Activated CD8-positive, alpha-beta T cell treated with anti-CD3 and anti-CD28 coated beads for 36 hours (primary cell): Measurements from ENCODE around the gene RASGRF1. TPM values are rescaled to one million over a fixed set of nuclear protein-coding genes. Genes with fewer than 3 reads are reported as not detected.

Experiments
- ATAC-seq: fragments of 200-7000 bp; cut with Tn5 transposase; one replicate; pipeline ENCODE4 v1.10.0; 2021; ENCODE audit warnings: mild to moderate bottlenecking, moderate library complexity
- CTCF ChIA-PET: fragments of 350-600 bp; sonication (Branson Sonifier 250); formaldehyde crosslinking; loops from one replicate; lab custom pipeline; 2021; ENCODE audit warnings: antibody characterized with exemption; lab: Charles Lee
- POLR2A ChIA-PET: fragments of 350-600 bp; sonication (Branson Sonifier 250); formaldehyde crosslinking; loops from one replicate; lab custom pipeline; 2021; ENCODE audit warnings: antibody characterized with exemption; lab: Charles Lee
- DNase-seq: peaks from one replicate; pipeline ENCODE4 v3.0.0-alpha.2; 2020
- H3K27ac Mint-ChIP-seq: one replicate; pipeline ENCODE4 v1.8.0; 2021; ENCODE audit warnings: mild to moderate bottlenecking, mixed read lengths
- H3K27me3 Mint-ChIP-seq: one replicate; pipeline ENCODE4 v1.8.0; 2021; ENCODE audit warnings: mixed read lengths
- H3K36me3 Mint-ChIP-seq: one replicate; pipeline ENCODE4 v1.8.0; 2021; ENCODE audit warnings: low read depth, mixed read lengths
- H3K4me1 Mint-ChIP-seq: one replicate; pipeline ENCODE4 v1.8.0; 2021; ENCODE audit warnings: low read depth, mixed read lengths
- H3K4me3 Mint-ChIP-seq: one replicate; pipeline ENCODE4 v1.8.0; 2021; ENCODE audit warnings: mild to moderate bottlenecking, moderate library complexity, mixed read lengths
- H3K9me3 Mint-ChIP-seq: one replicate; pipeline ENCODE4 v1.8.0; 2021; ENCODE audit warnings: mixed read lengths
- intact Hi-C: fragments of 100-400 bp; cut with micrococcal nuclease; formaldehyde crosslinking; loops from one replicate; pipeline ENCODE4 v1.10.0; 2022
- total RNA-seq, 2 experiments: library from RNA; stranded (reverse); gene quantifications; one replicate each; pipeline ENCODE4 v1.2.3, GENCODE V29; 2021
- TF ChIP-seq, protein P1 (sequence below): fragments of 200-600 bp; IDR thresholded peaks from one replicate; pipeline ENCODE4 v1.8.0; 2022; ENCODE audit warnings: antibody characterized with exemption, mild to moderate bottlenecking

Gene RASGRF1
- total RNA-seq, 2 experiments from 2014 or later: not detected

DNA sequence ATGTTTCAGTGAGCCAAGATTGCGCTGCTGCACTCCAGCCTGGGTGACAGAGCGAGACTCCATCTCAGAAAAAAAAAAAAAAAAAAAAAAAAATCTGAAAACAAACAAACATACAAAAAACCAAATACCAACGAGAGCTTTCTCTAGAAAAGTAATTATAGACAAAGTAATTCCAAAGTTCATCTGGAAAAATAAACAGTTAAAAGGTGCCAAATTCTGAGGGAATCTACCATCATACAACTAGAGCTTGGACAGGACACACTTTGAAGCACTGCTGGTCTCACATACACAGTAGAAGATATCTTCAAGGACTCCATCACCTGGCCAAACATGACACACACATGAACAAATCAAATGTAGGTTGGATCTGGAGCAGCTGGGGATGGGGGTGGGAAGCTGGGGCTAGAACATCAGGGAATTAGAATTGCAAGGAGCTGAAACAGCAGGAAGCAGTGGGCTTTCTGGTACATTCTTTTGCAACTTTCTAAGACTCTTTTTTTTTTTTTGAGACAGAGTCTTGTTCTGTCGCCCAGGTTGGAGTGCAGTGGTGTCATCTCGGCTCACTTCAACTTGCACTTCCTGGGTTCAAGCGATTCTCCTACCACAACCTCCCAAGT is 104.6 kb downstream of the RASGRF1 start:
- ChIA-PET POLR2A (no interaction called here), CTCF (interaction anchor here (1.0 kb wide), 1 partner anchor 81 kb away, joined by 3 read pairs; no protein-coding TSS in a partner anchor)
- H3K9me3 Mint-ChIP-seq: no peaks in the 10 kb centered on the region
- intact Hi-C loops: no loop called here
- no peak overlapping the region for H3K27ac Mint-ChIP-seq
- H3K36me3 Mint-ChIP-seq: no peaks in the 10 kb centered on the region
- no peak for ATAC-seq
- TF ChIP-seq, protein P1, sequence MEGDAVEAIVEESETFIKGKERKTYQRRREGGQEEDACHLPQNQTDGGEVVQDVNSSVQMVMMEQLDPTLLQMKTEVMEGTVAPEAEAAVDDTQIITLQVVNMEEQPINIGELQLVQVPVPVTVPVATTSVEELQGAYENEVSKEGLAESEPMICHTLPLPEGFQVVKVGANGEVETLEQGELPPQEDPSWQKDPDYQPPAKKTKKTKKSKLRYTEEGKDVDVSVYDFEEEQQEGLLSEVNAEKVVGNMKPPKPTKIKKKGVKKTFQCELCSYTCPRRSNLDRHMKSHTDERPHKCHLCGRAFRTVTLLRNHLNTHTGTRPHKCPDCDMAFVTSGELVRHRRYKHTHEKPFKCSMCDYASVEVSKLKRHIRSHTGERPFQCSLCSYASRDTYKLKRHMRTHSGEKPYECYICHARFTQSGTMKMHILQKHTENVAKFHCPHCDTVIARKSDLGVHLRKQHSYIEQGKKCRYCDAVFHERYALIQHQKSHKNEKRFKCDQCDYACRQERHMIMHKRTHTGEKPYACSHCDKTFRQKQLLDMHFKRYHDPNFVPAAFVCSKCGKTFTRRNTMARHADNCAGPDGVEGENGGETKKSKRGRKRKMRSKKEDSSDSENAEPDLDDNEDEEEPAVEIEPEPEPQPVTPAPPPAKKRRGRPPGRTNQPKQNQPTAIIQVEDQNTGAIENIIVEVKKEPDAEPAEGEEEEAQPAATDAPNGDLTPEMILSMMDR: no peak
- DNase-seq: no peak
- no peaks in the 10 kb centered on the region for H3K4me1 Mint-ChIP-seq
- H3K27me3 Mint-ChIP-seq: peaks cover 9% of the 10 kb centered on the region
- no peak overlapping the region for H3K4me3 Mint-ChIP-seq

DNA sequence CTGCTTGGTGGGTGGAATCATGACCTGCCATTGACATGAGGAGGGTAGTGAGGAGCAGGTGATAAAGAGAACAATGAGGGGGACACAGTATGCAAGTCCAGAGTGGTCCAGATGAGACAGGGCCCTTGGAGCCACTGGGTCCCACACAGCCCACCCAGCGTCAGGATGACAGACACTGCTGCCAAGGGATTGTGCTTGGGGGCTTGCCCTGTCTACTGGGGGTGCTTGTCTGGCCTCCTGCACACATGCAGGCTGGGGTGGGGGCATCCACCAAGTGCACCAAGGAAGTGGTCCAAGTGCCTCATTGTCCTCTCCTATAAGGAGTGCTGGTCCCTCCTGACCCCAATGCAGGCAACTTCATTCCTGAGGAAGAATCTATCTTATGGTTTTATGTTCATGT is 106.5 kb downstream of the RASGRF1 start:
- Mint-ChIP-seq H3K36me3 (no peaks in the 10 kb centered on the region), H3K9me3 (no peaks in the 10 kb centered on the region), H3K4me1 (no peaks in the 10 kb centered on the region), H3K27ac (no peak overlapping the region), H3K27me3 (peaks cover 9% of the 10 kb centered on the region), H3K4me3 (no peak overlapping the region)
- ATAC-seq (no peak), DNase-seq (no peak)
- ChIA-PET POLR2A (no interaction called here), CTCF (interaction anchor here (1.5 kb wide), 1 partner anchor 17 kb away, joined by 3 read pairs; no protein-coding TSS in a partner anchor)
- TF ChIP-seq, protein P1: no peak
- intact Hi-C loops: no loop called here

DNA sequence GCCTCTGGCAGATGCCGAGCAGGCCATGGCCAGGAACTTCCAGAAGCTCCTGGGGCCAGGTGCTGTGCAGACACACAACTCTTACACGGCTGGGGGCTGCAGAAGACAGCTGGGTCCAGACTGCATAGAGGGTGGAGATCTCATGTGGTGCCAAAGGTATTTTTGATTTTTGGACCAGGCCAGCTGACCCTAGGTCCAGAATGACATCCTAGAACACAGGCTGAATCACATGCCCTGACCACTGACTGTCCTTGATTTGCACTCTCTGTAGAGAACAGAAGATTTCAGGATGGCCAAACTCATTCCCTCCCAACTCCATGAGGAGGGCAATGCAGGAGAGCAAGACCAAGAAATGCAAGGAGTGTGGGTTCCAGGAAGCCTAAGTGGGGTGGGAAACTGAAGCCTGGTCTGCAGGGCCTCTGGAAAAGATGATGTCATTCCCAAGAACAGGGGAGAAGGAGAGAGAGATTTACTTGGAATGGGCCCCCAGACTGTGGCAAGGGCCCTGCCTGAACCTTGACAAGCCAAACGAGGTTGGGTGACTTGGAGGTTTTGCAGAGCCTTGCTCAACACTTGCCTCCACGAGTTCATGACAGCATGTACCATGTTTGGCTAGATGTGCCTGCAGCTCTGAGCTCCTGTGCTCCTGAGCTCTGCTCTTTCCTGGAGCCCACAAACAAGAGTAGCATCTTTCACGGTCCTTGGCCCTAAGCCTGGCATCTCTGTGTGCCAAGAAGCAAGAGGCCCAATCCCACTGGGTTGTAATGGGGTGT is 107.2 kb downstream of the RASGRF1 start:
- intact Hi-C loops: no loop called here
- ChIA-PET CTCF (no interaction called here), POLR2A (no interaction called here)
- H3K27ac Mint-ChIP-seq: no peak overlapping the region
- H3K4me1 Mint-ChIP-seq: no peaks in the 10 kb centered on the region
- H3K27me3 Mint-ChIP-seq: peaks cover 9% of the 10 kb centered on the region
- H3K36me3 Mint-ChIP-seq: no peaks in the 10 kb centered on the region
- no peaks in the 10 kb centered on the region for H3K9me3 Mint-ChIP-seq
- H3K4me3 Mint-ChIP-seq: no peak overlapping the region
- TF ChIP-seq, protein P1: no peak
- DNase-seq (no peak), ATAC-seq (no peak)

DNA sequence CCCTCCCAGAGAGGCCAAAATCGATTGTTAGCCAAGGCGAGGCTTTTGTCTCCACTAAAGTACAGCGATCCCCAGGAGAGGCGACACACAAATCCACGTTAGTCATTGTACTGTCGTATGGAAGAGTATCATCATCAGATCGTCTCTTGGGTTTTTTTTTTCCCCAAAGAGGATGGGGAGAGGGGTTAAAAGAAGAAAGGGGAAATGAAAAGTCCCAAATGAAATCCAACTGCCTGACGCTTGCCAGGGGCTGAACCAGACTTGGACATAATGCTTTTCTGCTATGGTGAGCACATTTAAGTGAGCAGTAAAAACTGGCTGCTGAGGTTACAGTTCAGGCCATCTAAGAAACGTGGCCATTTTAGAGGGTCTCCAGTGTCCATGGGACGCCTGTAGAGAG is 107.8 kb downstream of the RASGRF1 start:
- Mint-ChIP-seq H3K9me3 (no peaks in the 10 kb centered on the region), H3K36me3 (no peaks in the 10 kb centered on the region), H3K27me3 (peaks cover 6% of the 10 kb centered on the region), H3K4me1 (no peaks in the 10 kb centered on the region), H3K27ac (no peak overlapping the region), H3K4me3 (no peak overlapping the region)
- TF ChIP-seq, protein P1: no peak
- DNase-seq (no peak), ATAC-seq (no peak)
- ChIA-PET POLR2A (no interaction called here), CTCF (no interaction called here)
- intact Hi-C loops: no loop called here
